Smooth muscle cell of the coronary artery (primary cell): Measurements from ENCODE around the gene ABCA10. TPM values are rescaled to one million over a fixed set of nuclear protein-coding genes. Genes with fewer than 3 reads are reported as not detected.

Source experiments
- total RNA-seq: library from RNA; depleted of rRNA; stranded (reverse); fragments of >200 nt; gene quantifications from 2 replicates; pipeline ENCODE4 v1.2.3, GENCODE V29; 2014; ENCODE audit warnings: low replicate concordance

Gene ABCA10, protein sequence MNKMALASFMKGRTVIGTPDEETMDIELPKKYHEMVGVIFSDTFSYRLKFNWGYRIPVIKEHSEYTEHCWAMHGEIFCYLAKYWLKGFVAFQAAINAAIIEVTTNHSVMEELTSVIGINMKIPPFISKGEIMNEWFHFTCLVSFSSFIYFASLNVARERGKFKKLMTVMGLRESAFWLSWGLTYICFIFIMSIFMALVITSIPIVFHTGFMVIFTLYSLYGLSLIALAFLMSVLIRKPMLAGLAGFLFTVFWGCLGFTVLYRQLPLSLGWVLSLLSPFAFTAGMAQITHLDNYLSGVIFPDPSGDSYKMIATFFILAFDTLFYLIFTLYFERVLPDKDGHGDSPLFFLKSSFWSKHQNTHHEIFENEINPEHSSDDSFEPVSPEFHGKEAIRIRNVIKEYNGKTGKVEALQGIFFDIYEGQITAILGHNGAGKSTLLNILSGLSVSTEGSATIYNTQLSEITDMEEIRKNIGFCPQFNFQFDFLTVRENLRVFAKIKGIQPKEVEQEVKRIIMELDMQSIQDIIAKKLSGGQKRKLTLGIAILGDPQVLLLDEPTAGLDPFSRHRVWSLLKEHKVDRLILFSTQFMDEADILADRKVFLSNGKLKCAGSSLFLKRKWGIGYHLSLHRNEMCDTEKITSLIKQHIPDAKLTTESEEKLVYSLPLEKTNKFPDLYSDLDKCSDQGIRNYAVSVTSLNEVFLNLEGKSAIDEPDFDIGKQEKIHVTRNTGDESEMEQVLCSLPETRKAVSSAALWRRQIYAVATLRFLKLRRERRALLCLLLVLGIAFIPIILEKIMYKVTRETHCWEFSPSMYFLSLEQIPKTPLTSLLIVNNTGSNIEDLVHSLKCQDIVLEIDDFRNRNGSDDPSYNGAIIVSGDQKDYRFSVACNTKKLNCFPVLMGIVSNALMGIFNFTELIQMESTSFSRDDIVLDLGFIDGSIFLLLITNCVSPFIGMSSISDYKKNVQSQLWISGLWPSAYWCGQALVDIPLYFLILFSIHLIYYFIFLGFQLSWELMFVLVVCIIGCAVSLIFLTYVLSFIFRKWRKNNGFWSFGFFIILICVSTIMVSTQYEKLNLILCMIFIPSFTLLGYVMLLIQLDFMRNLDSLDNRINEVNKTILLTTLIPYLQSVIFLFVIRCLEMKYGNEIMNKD (N-terminal part only)
- 0.53 and 7.1 TPM in 2 replicates for total RNA-seq

GRCh38 chr17:69228576-69228975, at the start of gene ABCA10:
TSS of gene ABCA10 (minus strand) at chr17:69228824. CDS start at chr17:69225358, 3,466 bp downstream.

GRCh38 chr17:69141431-69142174, 87.0 kb downstream of the ABCA10 start, which contains the start of gene ABCA6:
TSS of gene ABCA6 (minus strand) at chr17:69141895. CDS start at chr17:69140703, 1,192 bp downstream.

Other genes starting within 250 kb of the ABCA10 start
- 14.1 and 130 TPM in 2 replicates for gene ABCA9, start 167.9 kb downstream of the ABCA10 start, total RNA-seq
- gene ABCA6, start 86.9 kb downstream of the ABCA10 start, total RNA-seq = 23.2 and 90.9 TPM in 2 replicates
- 4.6 and 9.2 TPM in 2 replicates for gene ABCA5, start 98.3 kb upstream of the ABCA10 start, total RNA-seq
- gene MAP2K6, start 185.9 kb upstream of the ABCA10 start, total RNA-seq = 0.15 and 6.4 TPM in 2 replicates